Middle frontal gyrus (tissue), 1 donor: ENCODE measurements around the gene HOXA10.

Experiments used
- DNase-seq: peaks from one replicate; pipeline ENCODE4 v3.0.0-alpha.2; 2015; ENCODE audit warnings: low spot score; ENCODE audit errors: extremely low spot score

HOXA10 gene

GRCh38 chr7:27168265-27168947 lies 5.7 kb downstream of the HOXA10 start:
- no peak for DNase-seq

- no peak for DNase-seq
Measured at GRCh38 chr7:27167916-27168264, 6.2 kb downstream of the HOXA10 start.

- no peak for DNase-seq
Measured at GRCh38 chr7:27166531-27167505, 7.3 kb downstream of the HOXA10 start.

GRCh38 chr7:27165996-27166530 lies 8.1 kb downstream of the HOXA10 start:
- no peak for DNase-seq

GRCh38 chr7:27165089-27165995 lies 8.8 kb downstream of the HOXA10 start, which contains the start of gene HOXA9:
TSS of gene HOXA9 (minus strand) at chr7:27165537. CDS start at chr7:27165457, 80 bp downstream.
- no peak for DNase-seq

GRCh38 chr7:27164367-27165088 lies 9.6 kb downstream of the HOXA10 start:
- DNase-seq = no peak

GRCh38 chr7:27164045-27164366 lies 10.1 kb downstream of the HOXA10 start:
- DNase-seq = no peak

- no peak for DNase-seq
Measured at GRCh38 chr7:27163288-27164044, 10.7 kb downstream of the HOXA10 start.

GRCh38 chr7:27162561-27163287 lies 11.4 kb downstream of the HOXA10 start:
- DNase-seq = no peak

- DNase-seq = no peak
Measured at GRCh38 chr7:27161721-27162560, 12.2 kb downstream of the HOXA10 start.

- DNase-seq = no peak
Measured at GRCh38 chr7:27161214-27161720, 12.9 kb downstream of the HOXA10 start.

- peak; percentile 26 for DNase-seq
Measured at GRCh38 chr7:27160546-27161213, 13.4 kb downstream of the HOXA10 start.

- DNase-seq = no peak
Measured at GRCh38 chr7:27160145-27160545, 14.0 kb downstream of the HOXA10 start.

GRCh38 chr7:27159266-27160144 lies 14.6 kb downstream of the HOXA10 start:
- DNase-seq = no peak

- DNase-seq = no peak
Measured at GRCh38 chr7:27158436-27159265, 15.5 kb downstream of the HOXA10 start.
